ENCODE measurements around the gene KRTAP5-5. TPM values are rescaled to one million over a fixed set of nuclear protein-coding genes. Genes with fewer than 3 reads are reported as not detected.

Gene KRTAP5-5
- total and polyA plus RNA-seq, 2 of the 8 experiments (the other 6 are each of a cell fraction or from before 2014, with no cell fraction given): 0.09 TPM; not detected in 1

- no peak for TF ChIP-seq SUZ12 (IDR thresholded peaks at IDR 0.05; ENCODE audit: low read length)
- no peak for TF ChIP-seq GABPA (IDR thresholded peaks at IDR 0.05; ENCODE audit: borderline replicate concordance, insufficient read depth, low read length)
- TF ChIP-seq SAP30 (IDR thresholded peaks at IDR 0.05; ENCODE audit: insufficient read depth, insufficient replicate concordance, low read length): no peak
- no peak for TF ChIP-seq E2F6 (IDR thresholded peaks at IDR 0.05)
- TF ChIP-seq POLR2A (IDR thresholded peaks at IDR 0.05; ENCODE audit: control extremely low read depth in 1 of 2, low read depth in 2 of 2, low read length in 2 of 2): no peak
These were observed 44.9 kb downstream of the KRTAP5-5 start (continued) for GRCh38 chr11:1674173-1675131.
